GM19452 (cell line): ENCODE results near the gene FABP1.

ENCODE experiments used
- ATAC-seq: cut with Tn5 transposase; IDR thresholded peaks from one replicate; pipeline ENCODE4 v1.9.1; 2021; ENCODE audit not compliant: unreplicated experiment

Gene FABP1

DNA sequence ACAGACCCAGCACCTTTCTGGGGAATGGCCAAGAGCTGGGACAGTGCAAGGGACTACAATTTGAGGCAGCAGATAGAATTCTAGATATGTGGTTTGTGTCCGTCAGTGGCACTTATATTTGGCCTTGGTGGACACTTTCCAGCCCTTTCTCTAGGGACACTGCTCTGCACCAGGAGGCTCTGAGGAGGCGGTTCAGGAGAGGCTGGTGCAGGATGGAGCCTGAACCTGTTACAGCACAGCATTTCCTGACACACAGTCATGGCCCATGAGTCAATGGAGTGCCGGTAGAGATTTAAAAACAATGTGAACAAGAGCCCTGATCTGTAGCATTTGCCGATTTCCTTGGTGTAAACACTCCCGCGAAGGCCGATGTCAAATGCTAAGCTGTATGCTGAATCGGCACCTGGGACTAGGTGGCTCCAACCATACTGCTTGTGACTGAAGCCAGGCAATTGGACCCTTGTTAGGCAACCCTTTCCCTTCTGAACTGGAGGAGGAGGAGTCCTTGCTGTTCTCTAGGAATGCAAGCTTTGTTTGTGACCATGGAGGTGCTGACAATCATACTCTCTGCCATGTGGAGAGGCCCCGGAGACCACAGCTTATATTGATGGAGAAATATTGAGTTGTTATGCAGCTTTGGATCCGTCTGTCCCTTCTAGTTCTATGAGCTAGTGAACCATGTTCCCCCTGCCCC is 11.9 kb downstream of the FABP1 start:
- no peak for ATAC-seq

DNA sequence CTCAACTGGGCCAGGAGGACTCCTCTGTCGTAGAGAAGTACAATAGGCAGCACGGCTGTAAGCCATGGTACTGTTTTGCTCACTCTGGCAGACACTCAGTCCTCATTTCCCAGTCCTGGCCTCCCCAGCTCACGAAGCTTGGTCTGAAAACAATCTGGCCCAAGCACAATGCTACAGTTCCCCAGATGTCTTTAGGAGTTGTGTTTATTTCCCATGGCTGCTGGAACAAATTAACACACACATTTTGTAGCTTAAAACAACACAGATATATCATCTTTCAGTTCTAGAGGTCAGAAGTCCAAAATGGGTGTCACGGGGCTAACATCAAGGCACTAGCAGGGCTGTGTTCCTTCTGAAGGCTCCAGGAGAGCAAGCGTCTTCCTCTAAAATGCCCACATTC is 13.0 kb downstream of the FABP1 start:
- ATAC-seq: no peak

DNA sequence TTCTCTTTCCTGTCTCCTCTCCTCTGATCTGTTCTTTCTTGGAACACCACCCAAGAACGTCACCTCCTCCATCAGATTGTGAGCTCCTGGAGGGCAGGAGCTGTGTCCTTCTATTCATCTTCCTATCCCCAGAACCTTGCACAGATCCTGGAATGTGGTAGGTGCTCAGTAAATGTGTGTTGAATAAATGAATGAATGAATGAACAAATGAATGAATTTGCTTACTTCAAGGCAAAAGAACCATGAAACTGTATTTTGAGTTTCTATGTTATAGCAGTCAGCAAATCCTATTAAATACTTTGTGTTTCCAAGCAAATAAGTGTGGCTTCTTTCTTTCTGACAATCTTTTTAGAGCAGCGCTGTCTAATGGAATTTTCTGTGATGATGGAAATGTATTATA is 14.8 kb downstream of the FABP1 start:
- ATAC-seq: no peak

DNA sequence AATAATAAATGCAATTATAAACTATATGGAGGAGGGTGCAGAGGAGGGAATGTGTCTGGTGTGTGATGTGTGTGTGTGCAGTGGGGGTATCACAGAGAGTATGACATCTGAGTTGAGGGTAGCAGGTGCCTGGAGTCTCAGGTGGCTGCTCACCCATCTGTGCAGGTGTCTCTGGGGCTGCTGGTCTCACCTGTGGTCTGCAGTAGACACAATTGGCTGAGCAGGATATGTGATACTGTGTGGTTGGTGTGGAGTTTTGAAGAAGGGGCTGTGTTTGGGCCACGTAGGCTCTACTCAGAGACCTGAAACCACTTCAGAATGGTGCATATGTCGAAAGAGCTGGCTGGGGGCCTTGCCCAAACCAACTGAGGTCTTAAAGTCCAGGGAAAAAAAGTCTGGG is 17.0 kb downstream of the FABP1 start:
- no peak for ATAC-seq

DNA sequence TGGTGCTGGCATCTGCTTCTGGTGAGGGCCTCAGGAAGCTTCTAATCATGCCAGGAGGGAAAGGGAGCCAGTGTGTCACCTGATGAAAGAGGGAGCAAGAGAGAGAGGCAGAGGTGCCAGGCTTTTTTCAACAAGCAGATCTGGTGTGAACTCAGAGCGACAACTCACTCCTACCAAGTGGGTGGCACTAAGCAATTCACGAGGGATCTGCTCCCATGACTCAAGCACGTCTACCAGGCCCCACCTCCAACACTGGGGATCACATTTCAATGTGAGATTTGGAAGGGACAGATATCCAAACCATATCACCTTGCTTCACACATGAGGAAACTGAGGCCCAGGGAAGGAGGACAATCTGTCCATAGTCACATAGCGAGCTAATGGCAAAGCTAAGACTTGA is 19.1 kb downstream of the FABP1 start:
- no peak for ATAC-seq

DNA sequence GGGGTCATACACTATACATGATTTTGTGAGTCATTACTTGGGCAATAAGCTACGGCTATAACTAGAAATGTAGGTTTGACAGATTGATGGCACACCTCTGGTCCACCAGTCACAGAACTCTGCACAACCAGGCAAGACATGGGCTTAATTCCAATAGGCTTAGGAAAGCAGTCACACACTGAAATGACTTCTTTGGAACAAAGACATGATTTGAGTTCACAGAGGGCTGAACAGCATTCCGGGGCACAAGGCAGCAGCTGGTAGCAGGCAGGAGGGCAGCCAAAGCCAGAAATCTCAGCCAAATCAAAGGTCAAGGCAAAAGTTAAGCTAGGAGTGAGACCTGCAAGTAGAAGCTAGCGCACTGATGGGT is 27.4 kb downstream of the FABP1 start:
- ATAC-seq: no peak

DNA sequence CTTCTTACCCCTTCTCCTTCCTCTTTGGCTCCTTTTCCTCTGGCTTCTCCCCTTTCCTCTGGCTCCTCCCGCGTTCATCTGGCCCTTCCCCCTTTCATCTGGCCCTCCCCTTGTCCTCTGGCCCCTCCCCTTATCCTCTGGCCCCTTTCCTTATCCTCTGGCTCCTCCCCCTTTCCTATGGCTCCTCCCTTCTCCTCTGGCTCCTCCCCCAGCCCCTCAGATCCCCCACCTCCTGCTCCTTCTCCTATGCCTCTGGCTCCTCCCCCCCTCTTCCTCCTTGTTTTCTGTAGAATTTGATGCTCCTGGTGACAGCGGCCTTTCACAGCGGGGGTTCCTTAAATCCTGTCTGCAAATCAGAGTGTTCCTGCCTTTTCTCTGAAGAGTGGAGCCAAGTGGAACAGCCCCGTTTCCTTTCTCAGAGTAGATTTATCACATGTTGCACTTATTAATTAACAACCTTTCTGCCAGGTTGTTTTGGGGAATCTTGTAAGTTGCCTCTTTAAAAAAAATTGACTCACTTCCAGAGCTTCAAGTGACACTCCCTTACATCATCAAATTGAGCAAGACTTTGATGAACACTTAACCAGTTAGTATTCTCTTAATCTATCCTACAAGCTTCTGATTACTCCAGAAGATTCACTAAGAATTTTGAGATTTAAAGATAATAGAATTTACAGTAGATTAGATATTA is 27.9 kb downstream of the FABP1 start:
- ATAC-seq: no peak

DNA sequence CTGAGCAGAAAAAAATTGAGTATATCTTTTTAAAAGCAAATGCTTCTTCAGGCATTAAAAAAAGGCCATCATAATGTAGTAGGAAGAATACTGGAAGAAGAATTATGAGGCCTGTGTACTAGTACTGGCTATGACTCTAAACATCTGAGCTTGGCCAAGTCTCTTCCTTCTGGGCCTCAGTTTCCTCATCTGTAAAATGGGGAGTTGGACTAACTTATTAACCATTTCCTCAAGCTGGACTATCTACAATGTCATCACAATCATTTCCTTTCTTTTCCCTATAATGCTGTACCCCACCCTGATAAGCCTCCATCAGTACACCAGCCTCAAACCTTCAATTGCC is 29.3 kb downstream of the FABP1 start:
- no peak for ATAC-seq

DNA sequence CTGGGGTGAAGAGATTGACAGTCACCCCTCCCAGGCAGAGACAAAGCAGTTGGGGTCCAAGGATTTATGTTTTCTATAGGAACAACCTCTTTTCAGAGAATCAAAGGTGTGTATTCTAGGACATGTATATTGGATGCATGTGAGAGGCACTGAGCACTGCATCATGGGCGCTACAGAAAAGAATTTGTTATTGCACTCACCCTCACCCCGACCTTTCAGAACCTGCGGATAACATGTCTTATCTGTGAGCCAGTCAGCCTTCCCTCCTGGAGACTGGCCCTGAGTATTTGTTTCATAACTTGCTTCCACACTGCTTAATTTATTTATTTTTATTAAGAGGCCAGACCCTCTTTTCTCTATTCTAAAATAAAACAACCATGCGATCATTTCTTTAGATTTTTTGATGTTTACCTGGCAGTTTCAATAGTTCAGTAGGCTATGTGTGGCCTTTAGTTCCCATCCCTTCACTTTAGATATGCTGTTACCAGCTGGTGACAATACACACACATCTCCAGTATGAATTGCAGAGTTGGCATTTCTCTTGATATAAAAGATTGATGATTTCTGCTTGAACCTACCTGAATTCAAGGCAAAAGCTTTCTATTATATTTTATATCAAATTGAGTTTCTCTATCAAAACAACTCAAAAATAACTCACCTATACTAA is 29.8 kb downstream of the FABP1 start:
- ATAC-seq: no peak

DNA sequence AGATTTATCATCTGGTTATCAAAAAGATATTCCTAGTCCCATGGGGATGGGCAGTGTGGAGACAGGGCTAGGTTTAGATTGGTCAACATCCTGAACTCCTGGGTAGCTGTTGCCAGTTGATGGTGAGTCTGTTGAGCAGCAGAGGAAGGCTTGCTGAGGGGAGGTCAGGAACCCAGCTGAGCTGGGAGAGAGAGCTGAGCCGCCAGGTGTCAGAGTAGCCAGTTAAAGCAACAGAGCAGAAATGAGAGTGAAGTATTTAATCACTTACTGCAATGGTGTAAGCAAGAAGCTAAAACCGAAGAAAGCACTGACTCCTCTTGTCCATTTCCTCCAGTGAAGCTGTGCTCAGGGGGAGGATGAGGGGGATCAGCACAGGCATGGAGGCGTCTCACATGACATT is 30.7 kb downstream of the FABP1 start:
- ATAC-seq: no peak

DNA sequence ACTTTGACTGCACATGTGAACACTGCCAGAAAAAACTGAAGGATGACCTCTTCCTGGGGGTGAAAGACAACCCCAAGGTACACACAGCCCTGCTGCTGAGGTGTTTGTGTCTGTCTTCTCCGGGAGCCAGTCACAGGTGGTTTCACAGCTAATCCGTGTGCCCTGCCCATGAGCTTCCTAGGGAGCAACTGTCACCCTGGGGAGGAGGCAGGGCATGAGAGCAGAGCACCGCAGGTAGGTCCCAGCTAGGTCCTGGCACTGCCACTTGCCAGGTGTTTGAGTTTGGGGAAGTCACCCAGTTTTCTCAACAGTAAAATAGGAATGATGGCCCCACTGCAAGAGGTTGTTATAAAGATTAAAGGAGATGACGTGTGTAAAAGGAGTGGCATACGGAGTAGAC is 31.2 kb downstream of the FABP1 start:
- no peak for ATAC-seq

DNA sequence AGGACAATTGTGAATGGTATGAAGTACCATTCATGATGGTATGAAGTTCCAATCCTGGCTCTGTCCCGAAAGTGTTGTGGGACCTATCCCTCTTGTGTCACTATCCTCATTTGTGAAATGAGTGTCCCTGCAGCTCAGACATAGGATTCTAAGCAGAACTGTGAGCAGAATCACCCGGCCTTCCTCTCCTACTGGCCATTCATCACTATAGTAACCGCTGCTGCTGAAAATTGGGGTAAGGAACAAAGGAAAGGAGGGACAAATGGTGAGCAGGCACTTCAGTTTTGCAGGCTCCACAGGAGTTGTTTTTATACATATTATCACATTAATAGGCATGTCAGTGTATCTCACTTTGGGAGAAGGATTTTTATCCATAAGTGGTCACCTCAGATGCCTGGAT is 32.8 kb downstream of the FABP1 start:
- ATAC-seq: no peak

DNA sequence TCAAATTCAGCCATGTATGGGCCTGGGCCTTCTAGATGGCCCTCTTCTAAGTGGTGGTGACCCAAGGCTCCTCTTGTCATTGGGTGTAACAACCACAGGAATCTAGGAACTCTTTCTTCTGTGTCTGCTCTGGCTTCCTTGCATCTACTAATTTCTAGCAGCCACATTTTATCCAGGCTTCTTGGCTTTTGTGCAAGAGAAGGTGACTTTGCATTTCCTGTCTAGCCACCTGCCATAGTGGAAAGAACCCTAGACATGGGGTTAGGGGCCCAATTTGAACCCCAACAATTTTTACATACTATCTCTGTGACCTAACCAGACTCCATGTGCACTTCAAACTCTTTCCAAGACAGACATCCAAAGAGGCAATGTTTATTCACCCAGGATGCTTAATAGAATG is 35.1 kb downstream of the FABP1 start:
- no peak for ATAC-seq

DNA sequence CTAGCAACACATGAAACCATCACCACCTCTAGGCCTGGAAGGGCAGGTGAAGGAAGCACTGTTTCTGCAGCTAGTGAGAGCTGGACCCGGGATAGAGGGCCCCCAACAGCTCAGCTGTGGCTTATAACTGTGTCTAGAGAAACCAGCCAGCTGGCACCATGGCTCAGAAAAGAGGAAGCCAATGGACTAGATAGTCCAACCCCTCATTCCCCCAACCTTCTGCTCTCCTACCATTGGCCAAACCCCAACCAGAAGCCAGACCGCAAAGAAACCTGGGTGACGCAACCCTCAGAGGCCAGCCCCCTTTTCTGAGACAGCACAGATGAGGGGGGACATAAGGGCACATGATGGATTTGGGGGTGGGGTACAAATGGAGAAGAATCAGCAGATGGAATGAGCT is 35.9 kb downstream of the FABP1 start:
- ATAC-seq: no peak

DNA sequence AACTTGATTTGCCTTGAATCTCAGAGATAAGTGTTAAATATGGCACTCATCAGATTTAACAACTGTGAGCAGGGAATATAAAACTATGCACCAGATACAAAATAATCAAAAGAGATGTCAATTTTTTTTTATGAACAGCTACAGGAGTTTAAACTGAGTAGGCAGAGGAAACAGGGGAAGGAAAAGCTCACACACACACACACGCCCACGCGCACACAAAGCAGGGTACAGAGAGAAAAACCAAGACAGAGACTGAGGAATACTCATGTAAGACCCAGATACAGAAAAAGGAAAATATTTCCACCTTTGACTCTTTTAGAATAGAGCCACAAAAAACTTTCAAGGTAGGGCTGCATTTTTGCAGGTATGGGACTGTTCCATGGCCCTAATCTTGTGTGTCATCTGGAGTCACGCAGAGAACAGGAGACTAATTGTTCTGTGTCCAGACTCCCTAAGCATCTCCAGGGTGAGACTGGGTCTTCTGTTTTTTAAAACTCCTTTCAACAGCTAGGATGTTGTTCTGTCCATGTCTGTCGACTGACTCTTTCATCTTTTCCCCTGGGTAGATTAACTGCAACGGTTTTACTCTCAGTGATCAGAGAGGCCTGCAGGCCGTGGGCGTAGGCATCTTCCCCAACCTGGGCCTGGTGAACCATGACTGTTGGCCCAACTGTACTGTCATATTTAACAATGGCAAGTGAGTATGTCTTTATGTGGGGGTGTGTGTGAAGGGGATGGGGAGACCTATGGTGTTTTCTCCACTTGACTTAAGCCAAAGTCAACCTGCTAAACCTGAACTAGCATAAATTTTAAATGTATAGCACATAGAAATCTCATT is 37.2 kb downstream of the FABP1 start:
- no peak for ATAC-seq

DNA sequence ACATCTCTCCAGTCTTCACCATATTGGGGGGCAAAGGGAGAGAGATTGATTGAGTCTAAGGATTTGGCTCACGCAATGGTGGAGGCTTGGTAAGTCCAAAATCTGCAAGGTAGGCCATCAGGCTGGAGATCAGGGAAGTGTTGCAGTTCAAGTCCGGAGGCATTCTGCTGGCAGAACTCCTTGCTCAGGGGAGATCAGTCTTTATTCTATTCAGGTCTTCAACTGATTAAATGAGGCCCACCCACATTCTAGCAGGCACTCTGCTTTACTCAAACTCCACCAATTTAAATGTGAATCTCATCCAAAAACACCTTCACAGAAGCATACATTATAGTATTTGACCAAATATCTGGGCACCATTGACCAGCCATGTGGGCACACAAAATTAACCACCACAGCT is 38.9 kb downstream of the FABP1 start:
- ATAC-seq: no peak

DNA sequence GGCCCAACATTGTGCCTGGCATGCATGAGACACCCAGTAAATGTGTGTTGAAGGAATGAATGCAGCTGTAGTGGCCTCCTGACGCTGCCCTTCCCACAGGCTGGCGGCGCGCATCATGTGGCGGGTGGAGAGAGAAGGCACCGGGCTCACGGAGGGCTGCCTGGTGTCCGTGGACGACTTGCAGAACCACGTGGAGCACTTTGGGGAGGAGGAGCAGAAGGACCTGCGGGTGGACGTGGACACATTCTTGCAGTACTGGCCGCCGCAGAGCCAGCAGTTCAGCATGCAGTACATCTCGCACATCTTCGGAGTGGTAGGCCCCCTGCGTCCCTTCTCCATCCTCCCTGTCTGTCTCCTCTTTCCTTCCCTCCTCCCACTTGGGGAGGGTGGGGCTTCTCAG is 40.1 kb downstream of the FABP1 start:
- ATAC-seq: no peak

DNA sequence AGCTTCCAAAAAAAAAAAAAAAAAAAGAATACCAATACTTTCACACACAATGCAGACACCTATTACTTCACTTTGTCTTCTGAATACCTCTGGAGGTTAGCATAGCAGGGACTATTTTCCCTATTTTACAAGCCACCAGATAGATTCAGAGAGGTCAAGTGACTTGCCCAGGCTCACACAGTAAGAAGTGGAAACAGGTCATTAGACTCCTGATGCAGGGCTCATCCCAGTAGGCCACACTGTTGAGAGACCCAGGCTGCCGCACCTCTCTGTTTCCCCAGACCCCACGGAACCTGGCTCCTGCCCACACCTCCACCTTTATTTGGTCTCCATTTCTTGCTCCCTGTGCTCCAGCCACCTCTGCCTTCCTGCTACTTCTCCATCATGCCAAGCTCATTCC is 40.8 kb downstream of the FABP1 start:
- no peak for ATAC-seq

DNA sequence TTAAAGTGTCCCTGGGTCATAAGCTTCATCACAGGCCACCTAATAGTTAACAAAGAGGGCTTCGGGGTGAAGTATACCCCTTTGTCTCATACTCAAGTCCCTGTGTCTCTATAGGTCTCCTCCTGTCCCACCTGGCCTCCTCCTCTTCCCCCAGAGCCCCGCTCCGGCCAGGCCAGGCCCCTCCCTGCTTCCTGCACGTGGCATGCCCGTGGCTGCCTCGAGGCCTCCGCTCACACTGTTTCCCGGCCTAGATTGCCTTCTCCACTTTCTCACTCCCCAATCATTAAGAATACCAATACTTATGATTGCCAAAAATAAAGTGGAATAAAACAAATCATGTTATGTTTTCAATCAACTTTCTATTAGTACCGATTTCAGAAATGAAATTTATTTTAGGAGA is 41.5 kb downstream of the FABP1 start:
- ATAC-seq: no peak

DNA sequence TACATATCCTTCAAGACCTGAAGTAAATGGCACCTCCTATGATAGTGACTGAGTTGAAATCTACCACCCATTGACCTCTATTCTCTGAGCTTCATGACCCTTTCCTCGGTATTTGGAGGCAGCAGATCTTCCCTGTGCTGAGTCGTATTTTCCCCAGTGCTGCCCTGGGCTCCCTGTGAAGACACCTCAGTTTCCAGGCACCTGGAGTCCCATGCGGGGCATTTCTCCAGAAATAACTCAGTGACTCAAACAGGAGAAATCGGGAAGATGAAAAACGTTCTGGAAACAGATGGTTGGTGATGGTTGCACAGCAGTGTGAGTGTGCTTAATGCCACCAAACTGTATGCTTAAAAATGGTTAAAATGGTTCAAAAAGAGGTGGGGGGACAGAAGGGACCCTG is 42.3 kb downstream of the FABP1 start:
- no peak for ATAC-seq

DNA sequence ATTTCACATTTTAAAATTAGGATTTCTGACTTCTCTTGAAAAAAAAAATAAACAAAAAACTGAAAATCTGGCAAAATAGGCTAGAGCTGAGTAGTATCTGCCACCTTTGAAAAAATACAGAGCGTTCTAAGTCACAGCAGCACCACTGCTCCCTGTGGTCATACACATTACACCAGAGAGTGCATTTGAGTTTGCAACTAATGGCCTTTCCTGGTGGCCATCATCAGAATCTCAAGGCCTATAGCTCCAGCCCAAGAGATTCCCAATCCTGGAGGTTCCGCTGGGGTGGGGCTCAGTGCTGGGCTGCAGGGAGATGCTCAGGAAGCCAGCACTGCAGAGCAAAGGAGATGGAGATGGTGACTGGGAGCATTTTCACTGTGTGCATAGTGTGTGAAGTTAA is 42.8 kb downstream of the FABP1 start:
- no peak for ATAC-seq

DNA sequence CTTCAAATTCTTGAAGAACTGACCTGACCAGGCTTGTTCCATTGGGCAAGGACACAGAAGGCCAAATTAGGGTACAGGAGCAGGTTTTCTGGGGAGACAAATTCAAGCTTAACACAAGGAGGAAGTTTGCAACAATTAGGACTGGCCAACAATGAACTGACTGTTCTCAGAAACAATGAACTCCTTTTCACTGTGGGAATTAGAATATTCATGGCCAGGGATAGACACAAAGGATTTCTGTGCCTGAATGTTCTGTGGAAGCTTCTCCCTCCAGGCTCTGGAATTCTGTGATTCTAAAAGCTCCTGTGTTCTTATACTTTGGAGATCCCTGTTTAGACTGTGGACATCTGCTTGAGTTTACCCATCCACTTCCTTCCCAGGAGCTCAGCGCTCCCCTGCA is 45.1 kb downstream of the FABP1 start:
- no peak for ATAC-seq
